HG02981 (cell line): Measurements from ENCODE around the gene OR2B3.
"Not testable (repeated sequence)": the region's sequence is repeated elsewhere in the genome, so short reads cannot be mapped to it uniquely, and the experiment has no call there.

ENCODE experiments used
- ATAC-seq: cut with Tn5 transposase; IDR thresholded peaks from one replicate; pipeline ENCODE4 v1.9.1; 2021; ENCODE audit warnings: mild to moderate bottlenecking, moderate library complexity; ENCODE audit not compliant: unreplicated experiment

OR2B3 gene

GRCh38 chr6:29087213-29087612, at the start of gene OR2B3:
OR2B3 (minus strand) TSS chr6:29087313; CDS start chr6:29087248, 65 bp downstream.
- no peak for ATAC-seq

GRCh38 chr6:29131691-29132090, 44.6 kb upstream of the OR2B3 start:
- ATAC-seq = no peak

GRCh38 chr6:29130644-29131043, 43.5 kb upstream of the OR2B3 start:
- no peak for ATAC-seq

GRCh38 chr6:29129326-29130012, 42.4 kb upstream of the OR2B3 start:
- ATAC-seq = no peak

- ATAC-seq = not testable (repeated sequence)
Observed at GRCh38 chr6:29114964-29115363, 27.9 kb upstream of the OR2B3 start.

- no peak for ATAC-seq
Observed at GRCh38 chr6:29112135-29112534, 25.0 kb upstream of the OR2B3 start.

- ATAC-seq = no peak
Observed at GRCh38 chr6:29107758-29108157, 20.6 kb upstream of the OR2B3 start, which contains the start of gene OR2J3. OR2J3 (plus strand) TSS chr6:29108058; CDS start chr6:29111891, 3,833 bp downstream.

- ATAC-seq = no peak
Observed at GRCh38 chr6:29099190-29099589, 12.1 kb upstream of the OR2B3 start, which contains the start of gene OR2J1. OR2J1 (plus strand) TSS chr6:29099490; CDS start chr6:29100943, 1,453 bp downstream.

- ATAC-seq = no peak
Observed at GRCh38 chr6:29097803-29098202, 10.7 kb upstream of the OR2B3 start.

- no peak for ATAC-seq
Observed at GRCh38 chr6:29092957-29093356, 5.8 kb upstream of the OR2B3 start.

- ATAC-seq = no peak
Observed at GRCh38 chr6:29082457-29082856, 4.7 kb downstream of the OR2B3 start.

- ATAC-seq = no peak
Observed at GRCh38 chr6:29081312-29081711, 5.8 kb downstream of the OR2B3 start.

GRCh38 chr6:29079203-29079602, 7.9 kb downstream of the OR2B3 start:
- ATAC-seq = no peak

- no peak for ATAC-seq
Observed at GRCh38 chr6:29071831-29072723, 15.0 kb downstream of the OR2B3 start.

GRCh38 chr6:29051680-29052079, 35.4 kb downstream of the OR2B3 start:
- no peak for ATAC-seq

- ATAC-seq = no peak
Observed at GRCh38 chr6:29045075-29045474, 42.0 kb downstream of the OR2B3 start, which contains the start of gene OR2W1. OR2W1 (minus strand) TSS chr6:29045175; CDS start chr6:29045175, 0 bp downstream.
